ENCODE results near the gene MVP.

DNA sequence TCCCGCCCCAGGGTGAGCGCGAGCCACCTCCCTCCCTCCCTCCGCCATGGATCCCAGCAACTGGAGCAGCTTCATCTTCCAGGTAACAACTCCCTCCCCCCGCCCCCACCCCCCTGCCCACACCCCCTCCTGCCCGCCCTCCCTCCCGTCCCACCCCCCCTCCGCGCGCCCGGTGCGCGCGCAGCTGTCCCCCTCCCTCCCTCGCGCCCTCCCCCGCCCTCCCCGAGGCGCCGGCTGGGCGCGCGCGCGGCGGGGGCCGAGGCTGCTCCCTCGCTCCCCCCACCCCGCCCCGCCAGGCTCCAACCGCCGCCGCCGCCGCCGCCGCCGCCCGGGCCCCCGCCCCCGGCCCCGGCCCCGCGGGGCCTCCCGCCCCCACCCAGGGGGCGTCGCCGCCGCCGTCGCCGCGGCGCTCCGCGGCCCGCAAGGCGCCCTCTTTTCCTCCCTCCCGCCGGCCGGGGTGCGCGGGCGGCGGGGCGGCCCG is 14.1 kb upstream of the MVP start, which contains the start of gene MAZ:
- no peak for TF ChIP-seq CTCF (IDR thresholded peaks at IDR 0.05)
- no peak for TF ChIP-seq EP300 (IDR thresholded peaks at IDR 0.05)

Measured in sigmoid colon (tissue), 4 donors.